ENCODE data around the gene LILRB5.
A peak's percentile ranks its signal among the peaks of the same experiment; 100 is the strongest.
"Not testable (repeated sequence)": the region's sequence is repeated elsewhere in the genome, so short reads cannot be mapped to it uniquely, and the experiment has no call there.

Gene LILRB5

DNA sequence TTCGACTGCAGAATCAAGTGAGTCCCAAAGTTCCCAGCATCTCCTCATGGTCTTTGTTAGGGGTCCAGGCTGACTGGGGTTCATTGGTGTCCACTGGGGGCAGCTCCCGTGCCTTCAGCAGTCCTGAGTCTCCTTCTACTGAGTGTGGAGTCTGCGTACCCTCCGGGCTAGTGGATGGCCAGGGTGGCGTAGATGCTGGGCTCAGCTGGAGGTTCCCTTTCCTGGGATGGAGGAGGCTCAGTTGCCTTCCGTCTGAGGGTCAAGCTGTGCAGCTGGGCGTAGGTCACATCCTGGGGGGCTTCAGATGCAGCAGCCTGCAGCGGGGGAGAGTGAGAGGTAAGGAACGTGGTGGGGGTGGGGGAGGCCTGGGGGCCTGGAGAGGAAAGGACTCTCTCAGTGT, 17.4 kb upstream of the LILRB5 start:
- DNase-seq = not testable (repeated sequence)

DNA sequence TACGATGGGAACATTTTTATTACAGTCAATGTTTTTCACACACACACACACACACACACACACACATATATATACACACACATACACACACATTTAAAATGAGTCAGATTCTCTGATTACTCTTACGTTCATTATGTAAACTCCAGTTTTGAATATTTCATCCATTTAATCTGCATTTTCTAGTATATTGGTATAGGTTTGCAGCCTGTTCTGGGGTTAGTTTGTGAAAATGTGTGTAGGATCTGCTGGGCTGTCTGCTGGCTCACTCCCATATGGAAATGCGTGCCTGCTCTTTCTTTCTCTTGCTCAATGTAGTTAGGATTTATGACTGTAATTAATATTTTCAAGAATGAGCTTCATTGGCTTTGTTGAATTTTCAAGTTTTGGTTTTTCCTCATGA, 16.7 kb upstream of the LILRB5 start:
- no peak for DNase-seq

GRCh38 chr19:54272181-54272580, 15.1 kb upstream of the LILRB5 start:
- DNase-seq = not testable (repeated sequence)

DNA sequence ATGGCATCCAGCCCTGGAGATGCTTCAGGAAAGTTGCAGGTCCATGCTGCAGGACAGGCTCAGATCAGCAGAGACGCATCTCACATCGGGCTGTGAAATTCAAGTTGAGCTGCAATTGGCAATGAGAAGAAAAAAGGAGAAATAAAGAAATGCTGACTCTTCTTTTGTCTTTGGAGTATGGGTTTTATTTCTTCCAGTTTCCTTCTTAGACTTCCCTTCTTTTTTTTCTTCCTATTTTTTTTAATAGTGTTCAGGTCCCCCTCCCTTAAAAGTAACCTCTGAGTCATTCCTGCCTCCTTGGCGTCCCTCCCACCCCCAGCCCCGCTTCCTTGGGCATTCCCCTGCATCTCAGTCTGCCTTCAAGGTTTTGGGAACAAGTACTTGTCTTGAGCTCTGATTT, 14.5 kb upstream of the LILRB5 start:
- DNase-seq = not testable (repeated sequence)

DNA sequence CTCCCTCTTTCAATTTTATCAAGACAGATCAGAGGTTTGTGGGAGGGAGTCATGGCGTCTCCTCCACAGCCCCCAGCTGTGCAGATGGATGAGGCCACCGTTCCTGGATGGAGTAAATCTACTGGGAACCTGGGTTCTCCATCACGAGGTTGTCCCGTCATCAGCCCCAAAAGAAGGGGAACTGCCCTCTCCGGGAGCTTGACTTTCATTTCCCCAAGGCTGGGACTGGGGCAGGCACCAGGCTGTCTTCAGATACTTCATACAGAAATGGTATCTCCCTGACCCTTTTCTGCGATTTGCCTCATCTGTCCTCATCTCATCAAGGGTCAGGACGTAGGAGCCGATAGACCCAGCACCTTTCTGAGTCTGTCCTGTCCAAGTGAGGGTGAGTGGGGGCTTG, 14.0 kb upstream of the LILRB5 start:
- no peak for DNase-seq

- no peak for DNase-seq
Observed at GRCh38 chr19:54268936-54269335, 11.9 kb upstream of the LILRB5 start.

DNA sequence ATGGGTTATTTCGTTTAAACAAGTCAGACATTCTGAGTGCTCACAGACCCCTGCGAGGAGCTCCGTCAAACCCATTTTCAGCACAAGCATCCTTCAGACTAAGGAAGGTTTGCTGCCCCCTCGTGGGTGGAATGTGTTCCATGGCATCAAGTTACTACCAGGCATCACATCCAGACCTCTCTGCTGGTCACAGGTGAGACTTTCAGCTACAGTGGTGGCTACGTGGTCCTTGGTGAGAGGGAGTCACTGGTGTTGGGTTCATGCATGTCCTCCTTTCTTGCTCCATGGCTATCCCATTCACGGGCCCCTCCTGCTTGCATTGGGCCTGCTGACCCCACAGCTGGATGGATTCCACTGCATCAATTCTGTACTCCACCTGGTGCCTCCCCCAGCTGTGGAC, 9.1 kb upstream of the LILRB5 start:
- DNase-seq = peak; percentile 66

DNA sequence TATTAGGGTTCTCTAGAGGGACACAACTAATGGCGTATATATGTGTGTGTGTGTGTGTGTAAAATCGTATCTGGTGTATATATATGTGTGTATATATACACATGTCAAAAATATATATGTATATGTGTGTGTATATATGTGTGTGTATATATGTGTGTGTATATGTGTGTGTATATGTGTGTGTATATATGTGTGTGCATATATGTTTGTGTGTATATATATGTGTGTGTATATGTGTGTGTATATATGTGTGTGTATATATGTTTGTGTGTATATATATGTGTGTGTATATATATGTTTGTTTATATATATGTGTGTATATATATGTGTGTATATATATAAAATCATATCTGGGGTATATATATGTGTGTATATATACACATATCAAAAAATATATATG, 5.4 kb upstream of the LILRB5 start:
- no peak for DNase-seq

- no peak for DNase-seq
Observed at GRCh38 chr19:54262066-54262465, 5.0 kb upstream of the LILRB5 start.

GRCh38 chr19:54256250-54257115, 590 bp downstream of the LILRB5 start:
- no peak for DNase-seq

GRCh38 chr19:54255105-54255775, 1.8 kb downstream of the LILRB5 start:
- DNase-seq = no peak

DNA sequence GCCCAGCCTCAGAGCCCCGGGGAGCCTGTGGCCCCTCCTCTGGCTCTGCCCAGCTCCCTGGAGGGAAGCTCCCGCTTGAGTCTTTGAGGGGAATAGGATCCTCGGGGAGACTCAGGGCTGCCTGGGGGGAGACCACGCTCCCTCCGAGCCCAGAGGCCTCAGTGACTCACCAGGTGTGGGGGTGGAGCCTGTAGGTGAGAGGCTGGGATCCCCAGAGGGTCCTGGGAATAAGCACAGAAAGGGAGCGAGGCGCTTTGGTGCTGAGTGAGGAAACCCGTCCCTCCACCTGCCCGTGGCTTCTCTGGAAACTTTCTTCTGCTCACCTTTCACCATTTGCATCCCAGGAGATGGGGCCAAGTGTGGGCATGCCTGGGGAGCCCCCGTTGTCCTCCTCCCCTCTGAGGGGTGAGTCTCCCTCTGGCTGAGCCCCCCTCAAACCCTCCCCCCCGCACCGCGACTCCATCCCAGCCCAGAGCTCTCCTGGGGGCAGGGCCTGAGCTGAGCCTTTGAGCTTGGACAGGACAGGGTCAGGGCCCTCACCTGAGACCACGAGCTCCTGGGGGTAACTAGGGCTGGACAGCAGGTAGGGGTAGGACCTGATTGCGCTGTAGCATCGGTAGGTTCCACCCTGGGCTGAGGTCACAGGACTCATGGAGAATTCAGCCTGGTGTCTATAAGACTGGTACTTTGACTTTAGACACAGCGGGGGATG, 2.7 kb downstream of the LILRB5 start:
- no peak for DNase-seq

DNA sequence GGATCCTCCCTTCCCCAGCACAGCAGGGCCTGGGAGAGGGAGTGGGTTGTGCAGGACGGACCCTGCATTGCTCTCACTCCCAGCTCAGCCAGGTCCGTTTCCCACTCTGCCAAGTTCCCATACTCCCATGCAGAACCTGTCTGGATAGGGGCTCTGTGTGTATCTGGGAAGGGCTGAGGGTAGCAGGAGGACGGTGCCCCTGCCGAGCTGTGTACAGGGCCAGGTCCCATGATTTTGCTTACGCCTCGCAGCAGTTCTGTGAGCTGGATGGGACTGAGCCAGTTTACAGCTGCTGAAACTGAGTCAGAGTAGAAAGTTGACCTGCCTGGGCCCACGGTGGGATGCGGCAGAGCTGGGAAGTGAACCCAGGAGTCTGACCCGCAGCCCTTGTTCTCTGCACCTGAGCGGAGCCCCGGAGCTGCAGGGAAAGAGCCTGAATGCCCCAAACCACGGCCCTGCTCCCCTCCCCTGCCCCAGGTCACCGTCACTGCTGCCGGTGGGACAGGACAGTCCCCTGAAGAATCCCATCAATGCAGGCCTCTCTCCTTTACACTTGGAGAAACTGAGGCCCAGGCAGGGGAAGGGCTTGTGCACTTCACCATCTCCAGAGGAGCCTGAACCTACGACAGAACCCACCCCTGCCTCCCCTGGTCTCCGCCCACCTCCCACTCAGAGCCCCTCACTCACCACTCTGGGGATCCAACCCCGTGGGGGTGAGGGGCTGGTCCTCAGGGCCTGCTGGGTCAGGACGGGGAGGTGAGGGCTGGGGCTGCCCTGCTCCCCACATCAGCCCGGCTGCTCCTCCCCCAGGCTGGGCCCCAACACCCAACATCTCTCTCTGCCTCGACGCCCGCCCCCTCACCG, 3.5 kb downstream of the LILRB5 start:
- no peak for DNase-seq

GRCh38 chr19:54252845-54253244, 4.2 kb downstream of the LILRB5 start:
- DNase-seq = no peak

- no peak for DNase-seq
Observed at GRCh38 chr19:54252243-54252642, 4.8 kb downstream of the LILRB5 start.

DNA sequence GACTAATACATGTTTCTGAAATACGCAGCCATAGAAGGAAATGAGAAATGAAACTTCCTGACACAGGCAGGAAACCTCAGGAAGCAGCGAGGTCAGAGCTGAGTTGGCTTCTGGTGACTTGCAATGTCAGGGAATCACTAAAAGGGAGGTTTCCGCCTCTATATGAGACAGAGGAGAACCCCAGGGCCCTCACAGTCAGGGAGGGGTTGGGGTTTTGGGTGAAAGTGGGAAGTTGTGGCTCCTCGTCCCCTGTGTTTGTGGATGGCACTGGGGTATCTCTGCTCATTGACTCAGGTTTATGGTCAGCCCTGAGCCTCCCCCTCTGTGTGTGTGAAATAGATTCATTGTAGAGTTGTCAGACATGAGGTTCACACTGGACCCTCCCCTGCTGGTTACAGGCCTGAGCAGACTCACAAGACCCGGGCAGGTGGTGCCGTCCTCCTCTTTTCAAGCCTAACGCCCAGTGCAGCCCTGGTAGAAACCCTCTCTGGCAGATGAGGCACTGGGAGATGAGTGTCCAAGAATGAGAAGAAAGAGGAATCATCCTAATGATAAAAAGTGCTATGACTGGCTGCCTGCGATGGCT, 9.0 kb downstream of the LILRB5 start:
- DNase-seq = peak; percentile 34

DNA sequence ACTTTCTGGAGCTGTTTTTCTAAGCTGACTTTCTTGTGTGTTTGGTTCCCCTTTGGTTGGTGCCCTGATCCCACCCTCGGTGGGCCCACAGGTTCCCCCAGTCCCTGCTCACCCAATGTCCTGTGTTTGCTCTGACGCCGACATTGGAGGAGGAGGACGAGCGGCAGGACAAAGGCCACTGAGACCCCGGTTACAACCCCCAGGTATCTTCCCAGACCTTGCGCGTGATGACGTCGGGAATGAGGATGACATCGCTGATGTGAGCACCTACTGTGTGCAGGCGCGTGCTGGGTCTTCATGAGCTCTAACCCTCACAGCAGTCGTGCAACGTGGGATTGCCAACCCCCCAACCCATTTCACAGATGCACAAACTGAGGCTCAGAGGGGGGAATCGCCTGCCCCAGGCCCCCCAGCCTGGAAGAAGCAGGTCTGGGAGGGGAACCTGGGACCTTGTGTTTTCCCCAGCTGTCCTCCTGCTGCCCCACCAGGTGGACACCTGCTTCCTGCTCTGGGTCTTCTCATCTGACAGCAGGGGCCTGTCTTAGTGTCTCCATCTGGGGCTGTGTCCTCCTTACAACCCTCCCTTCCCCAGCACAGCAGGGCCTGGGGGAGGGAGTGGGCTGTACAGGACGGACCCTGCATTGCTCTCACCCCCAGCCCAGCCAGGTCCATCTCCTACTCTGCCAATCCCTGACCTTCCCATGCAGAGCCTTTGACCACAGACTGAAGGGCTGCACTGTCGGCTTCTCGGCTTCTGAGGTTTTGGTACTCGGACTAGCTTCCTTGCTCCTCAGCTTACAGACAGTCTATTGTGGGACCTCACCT, 9.8 kb downstream of the LILRB5 start:
- no peak for DNase-seq

GRCh38 chr19:54245936-54246335, 11.1 kb downstream of the LILRB5 start:
- DNase-seq = no peak

- not testable (repeated sequence) for DNase-seq
Observed at GRCh38 chr19:54243809-54244208, 13.3 kb downstream of the LILRB5 start.

DNA sequence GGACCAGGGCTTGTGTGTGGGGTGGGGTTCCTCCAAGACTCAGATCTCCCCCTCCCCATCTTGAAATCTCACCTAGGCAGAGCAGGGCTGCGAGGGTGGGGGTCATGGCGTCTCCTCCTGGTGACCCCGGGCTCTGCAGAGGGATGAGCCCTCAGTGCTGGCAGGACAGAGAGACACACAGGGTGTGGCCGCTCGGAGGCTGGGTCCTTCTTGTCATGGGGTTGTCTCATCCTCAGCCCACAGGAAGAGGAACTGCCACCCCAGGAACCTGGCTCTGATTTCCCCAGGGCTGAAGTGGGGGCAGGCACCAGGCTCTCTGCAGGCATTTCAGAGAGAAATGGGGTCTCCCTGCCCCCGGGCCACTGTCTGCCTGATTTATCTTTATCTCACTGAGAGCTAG, 14.4 kb downstream of the LILRB5 start, which contains the start of gene LILRA6:
LILRA6 (minus strand) TSS at position 145 of the 400 bp plus-strand sequence.
- not testable (repeated sequence) for DNase-seq

- not testable (repeated sequence) for DNase-seq
Observed at GRCh38 chr19:54242234-54242633, 14.8 kb downstream of the LILRB5 start.
